ENCODE measurements around the gene DNAJC6. TPM values are rescaled to one million over a fixed set of nuclear protein-coding genes. Genes with fewer than 3 reads are reported as not detected.

DNAJC6 gene
- total RNA-seq, 1 donor from 2014 or later = 16.7 TPM

DNA sequence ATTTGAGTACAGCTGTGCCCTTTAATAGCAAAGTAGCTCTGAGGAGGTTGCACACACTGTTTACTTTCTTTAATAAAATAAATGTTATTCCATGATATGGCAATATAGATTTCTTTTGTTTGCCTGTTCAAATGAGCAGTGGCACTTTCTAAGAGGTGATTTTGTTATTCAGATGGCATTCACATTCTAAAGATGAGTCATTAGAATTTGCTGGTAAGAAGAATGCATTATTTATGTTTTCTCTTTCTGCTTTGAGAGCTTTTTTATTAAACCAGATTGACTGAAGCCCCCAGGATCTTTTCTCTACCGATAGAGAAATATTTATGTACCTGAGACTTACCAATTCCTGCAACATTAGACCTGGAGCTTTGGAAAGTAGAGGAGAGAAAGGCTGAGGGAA is 100.0 kb downstream of the DNAJC6 start:
- no peaks in the 10 kb centered on the region for H3K27me3 Mint-ChIP-seq (ENCODE audit: low read depth)
- H3K4me3 Mint-ChIP-seq (ENCODE audit: unreplicated experiment) = no peak overlapping the region
- no peak for DNase-seq (ENCODE audit: low spot score)
- TF ChIP-seq, protein P1, sequence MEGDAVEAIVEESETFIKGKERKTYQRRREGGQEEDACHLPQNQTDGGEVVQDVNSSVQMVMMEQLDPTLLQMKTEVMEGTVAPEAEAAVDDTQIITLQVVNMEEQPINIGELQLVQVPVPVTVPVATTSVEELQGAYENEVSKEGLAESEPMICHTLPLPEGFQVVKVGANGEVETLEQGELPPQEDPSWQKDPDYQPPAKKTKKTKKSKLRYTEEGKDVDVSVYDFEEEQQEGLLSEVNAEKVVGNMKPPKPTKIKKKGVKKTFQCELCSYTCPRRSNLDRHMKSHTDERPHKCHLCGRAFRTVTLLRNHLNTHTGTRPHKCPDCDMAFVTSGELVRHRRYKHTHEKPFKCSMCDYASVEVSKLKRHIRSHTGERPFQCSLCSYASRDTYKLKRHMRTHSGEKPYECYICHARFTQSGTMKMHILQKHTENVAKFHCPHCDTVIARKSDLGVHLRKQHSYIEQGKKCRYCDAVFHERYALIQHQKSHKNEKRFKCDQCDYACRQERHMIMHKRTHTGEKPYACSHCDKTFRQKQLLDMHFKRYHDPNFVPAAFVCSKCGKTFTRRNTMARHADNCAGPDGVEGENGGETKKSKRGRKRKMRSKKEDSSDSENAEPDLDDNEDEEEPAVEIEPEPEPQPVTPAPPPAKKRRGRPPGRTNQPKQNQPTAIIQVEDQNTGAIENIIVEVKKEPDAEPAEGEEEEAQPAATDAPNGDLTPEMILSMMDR (IDR thresholded peaks at IDR 0.05) = no peak
- H3K36me3 Mint-ChIP-seq (ENCODE audit: low read depth) = peaks cover 23% of the 10 kb centered on the region
- no peak overlapping the region for H3K27ac Mint-ChIP-seq (ENCODE audit: unreplicated experiment)
- H3K9me3 Mint-ChIP-seq (ENCODE audit: low read depth) = no peaks in the 10 kb centered on the region
- H3K4me1 Mint-ChIP-seq (ENCODE audit: low read depth) = peaks cover 12% of the 10 kb centered on the region

DNA sequence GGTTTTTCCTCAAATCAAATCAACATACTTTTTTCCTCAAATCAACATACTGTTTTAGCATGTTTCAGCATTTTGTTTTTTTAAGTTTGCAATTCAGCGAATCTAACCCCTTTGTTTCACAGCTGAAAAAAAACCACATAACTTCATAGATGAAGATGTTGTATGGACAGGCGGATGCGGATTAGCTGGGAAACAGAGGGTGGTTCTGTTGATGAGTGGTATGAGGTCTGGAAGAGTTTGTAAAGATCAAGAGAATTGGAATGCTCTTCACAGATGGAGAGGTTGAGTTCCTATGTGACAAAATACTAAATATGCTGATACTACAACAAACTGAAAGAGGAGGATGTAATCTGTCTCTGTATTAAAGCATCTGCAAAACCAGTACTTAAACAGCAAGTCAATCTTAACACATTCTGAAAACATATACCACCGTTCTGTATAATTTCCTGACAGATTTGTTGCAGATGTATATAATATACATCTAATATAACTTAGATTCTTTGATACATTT is 100.5 kb downstream of the DNAJC6 start:
- TF ChIP-seq, protein P1 (IDR thresholded peaks at IDR 0.05) = no peak
- no peak for DNase-seq (ENCODE audit: low spot score)
- no peak overlapping the region for H3K27ac Mint-ChIP-seq (ENCODE audit: unreplicated experiment)
- H3K4me3 Mint-ChIP-seq (ENCODE audit: unreplicated experiment) = no peak overlapping the region
- no peaks in the 10 kb centered on the region for H3K27me3 Mint-ChIP-seq (ENCODE audit: low read depth)
- H3K36me3 Mint-ChIP-seq (ENCODE audit: low read depth) = peaks cover 23% of the 10 kb centered on the region
- peaks cover 12% of the 10 kb centered on the region for H3K4me1 Mint-ChIP-seq (ENCODE audit: low read depth)
- no peaks in the 10 kb centered on the region for H3K9me3 Mint-ChIP-seq (ENCODE audit: low read depth)

DNA sequence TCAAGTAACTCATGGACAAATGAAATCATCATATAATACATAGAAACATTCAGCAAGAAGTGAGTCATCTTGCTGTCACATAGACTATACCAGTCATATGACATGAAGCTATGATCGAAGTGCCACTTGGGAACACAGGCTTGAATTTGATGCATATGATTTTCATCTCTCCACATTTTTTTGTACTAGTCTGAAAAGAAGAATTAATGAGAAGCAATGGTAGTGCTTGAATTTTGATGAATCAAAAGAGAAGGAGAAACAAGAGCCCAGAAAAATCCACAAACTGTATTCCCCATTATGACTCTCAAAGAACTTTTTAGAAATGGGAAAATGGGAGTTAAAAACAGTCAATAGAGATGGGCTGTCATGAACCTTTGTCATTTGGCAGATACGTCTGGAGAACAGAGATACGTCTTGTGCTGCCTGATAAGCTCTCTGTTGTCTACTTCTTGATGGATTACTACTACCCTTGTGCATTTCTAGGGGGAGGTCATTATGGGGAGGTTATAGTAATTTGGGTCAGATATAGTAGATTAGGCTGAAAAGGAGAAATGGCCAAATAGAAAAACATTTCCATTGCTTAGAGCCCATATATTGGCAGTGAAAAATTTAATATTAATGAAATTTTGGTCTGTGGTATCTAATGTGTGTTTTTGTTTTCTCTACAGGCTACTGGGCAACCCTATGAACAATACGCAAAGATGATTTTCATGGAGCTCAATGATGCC is 103.1 kb downstream of the DNAJC6 start:
- no peak overlapping the region for H3K4me3 Mint-ChIP-seq (ENCODE audit: unreplicated experiment)
- no peaks in the 10 kb centered on the region for H3K9me3 Mint-ChIP-seq (ENCODE audit: low read depth)
- TF ChIP-seq, protein P1 (IDR thresholded peaks at IDR 0.05) = no peak
- peak overlapping the region; percentile 55 for H3K27ac Mint-ChIP-seq (ENCODE audit: unreplicated experiment)
- peaks cover 19% of the 10 kb centered on the region for H3K4me1 Mint-ChIP-seq (ENCODE audit: low read depth)
- no peaks in the 10 kb centered on the region for H3K27me3 Mint-ChIP-seq (ENCODE audit: low read depth)
- peaks cover 15% of the 10 kb centered on the region for H3K36me3 Mint-ChIP-seq (ENCODE audit: low read depth)
- no peak for DNase-seq (ENCODE audit: low spot score)

DNA sequence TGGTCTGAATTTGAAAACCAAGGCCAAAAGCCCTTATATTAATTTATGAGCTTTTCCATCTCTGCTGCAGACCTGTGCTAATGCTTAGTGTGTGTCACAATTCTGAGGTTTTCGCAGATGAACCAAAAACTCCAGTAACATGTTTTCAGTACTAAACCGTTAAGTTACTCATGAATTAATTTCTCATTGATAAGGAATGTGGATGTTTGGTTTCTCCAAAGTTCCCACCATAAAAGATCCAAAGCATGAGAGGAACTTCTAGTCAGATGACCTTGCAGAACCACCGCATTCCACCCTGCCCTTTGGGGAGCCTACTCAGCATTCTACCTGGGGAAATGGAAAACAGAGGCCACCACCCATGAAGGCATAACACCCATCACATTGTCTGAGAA is 103.6 kb downstream of the DNAJC6 start:
- no peaks in the 10 kb centered on the region for H3K27me3 Mint-ChIP-seq (ENCODE audit: low read depth)
- peak overlapping the region; percentile 42 for H3K27ac Mint-ChIP-seq (ENCODE audit: unreplicated experiment)
- peaks cover 14% of the 10 kb centered on the region for H3K36me3 Mint-ChIP-seq (ENCODE audit: low read depth)
- H3K4me3 Mint-ChIP-seq (ENCODE audit: unreplicated experiment) = no peak overlapping the region
- peaks cover 25% of the 10 kb centered on the region for H3K4me1 Mint-ChIP-seq (ENCODE audit: low read depth)
- TF ChIP-seq, protein P1 (IDR thresholded peaks at IDR 0.05) = no peak
- no peaks in the 10 kb centered on the region for H3K9me3 Mint-ChIP-seq (ENCODE audit: low read depth)
- DNase-seq (ENCODE audit: low spot score) = no peak

DNA sequence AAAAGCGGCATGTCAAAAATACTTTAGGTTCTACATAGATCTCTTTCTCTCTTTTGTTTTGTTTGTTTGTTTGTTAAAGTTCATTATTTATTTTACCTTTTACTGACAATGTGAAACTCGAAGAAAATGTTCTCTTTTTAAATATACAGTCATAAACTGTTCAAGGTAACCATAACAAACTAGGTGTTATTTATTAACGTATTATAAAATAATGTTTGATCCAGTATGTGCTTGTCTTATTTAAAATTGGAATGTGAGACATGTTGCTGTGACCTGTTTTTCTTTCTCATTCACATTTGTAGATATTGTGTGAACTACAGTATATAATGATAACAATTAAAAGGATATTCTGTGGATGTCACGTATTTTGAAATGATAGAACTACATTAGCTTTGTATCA is 105.2 kb downstream of the DNAJC6 start:
- H3K36me3 Mint-ChIP-seq (ENCODE audit: low read depth) = peaks cover 13% of the 10 kb centered on the region
- no peaks in the 10 kb centered on the region for H3K9me3 Mint-ChIP-seq (ENCODE audit: low read depth)
- no peaks in the 10 kb centered on the region for H3K27me3 Mint-ChIP-seq (ENCODE audit: low read depth)
- TF ChIP-seq, protein P1 (IDR thresholded peaks at IDR 0.05) = no peak
- H3K4me3 Mint-ChIP-seq (ENCODE audit: unreplicated experiment) = no peak overlapping the region
- no peak for DNase-seq (ENCODE audit: low spot score)
- peak overlapping the region; percentile 15 for H3K27ac Mint-ChIP-seq (ENCODE audit: unreplicated experiment)
- peaks cover 40% of the 10 kb centered on the region for H3K4me1 Mint-ChIP-seq (ENCODE audit: low read depth)
